ENCODE data around the gene NID2.

- TF ChIP-seq CTCF (conservative IDR thresholded peaks at IDR 0.05; ENCODE audit: low read depth, low read length) (no peak), EZH2 (IDR thresholded peaks at IDR 0.05; ENCODE audit: borderline replicate concordance, low read depth, low read length, poor library complexity, severe bottlenecking) (no peak)
Observed at GRCh38 chr14:52048641-52049204, 20.1 kb downstream of the NID2 start.

Measured in A673 (cell line).